RPMI7951 (cell line): ENCODE results near the gene MMP12. TPM values are rescaled to one million over a fixed set of nuclear protein-coding genes. Genes with fewer than 3 reads are reported as not detected.

Experiments used
- total RNA-seq: library from RNA; depleted of rRNA; stranded (reverse); fragments of >200 nt; shearing (Covaris generic); gene quantifications from 2 replicates; pipeline ENCODE4 v1.2.3, GENCODE V29; 2014; rRNA removed

MMP12 gene
- total RNA-seq, 1 experiment from 2014 or later: 0.12 TPM

Other genes starting within 250 kb of the MMP12 start
- gene MMP20, start 249.7 kb downstream of the MMP12 start, total RNA-seq: not detected in 2 replicates
- gene MMP27, start 169.2 kb downstream of the MMP12 start, total RNA-seq: not detected in 2 replicates
- 3.3 and 4.4 TPM in 2 replicates for gene MMP8, start 150.0 kb downstream of the MMP12 start, total RNA-seq
- 0.20 and 0.24 TPM in 2 replicates for gene MMP10, start 94.4 kb downstream of the MMP12 start, total RNA-seq
- gene MMP1, start 76.8 kb downstream of the MMP12 start, total RNA-seq: 21.2 and 25.4 TPM in 2 replicates
- 0.39 and 1.3 TPM in 2 replicates for gene MMP3, start 31.4 kb downstream of the MMP12 start, total RNA-seq
- gene MMP13, start 80.8 kb upstream of the MMP12 start, total RNA-seq: 0.12 TPM in 1 of 2 replicates, not detected in the other
- gene DCUN1D5, start 217.2 kb upstream of the MMP12 start, total RNA-seq: 81.6 and 106 TPM in 2 replicates
- gene DYNC2H1, start 234.4 kb upstream of the MMP12 start, total RNA-seq: 13.8 and 18.5 TPM in 2 replicates